ENCODE results near the gene CBY1.

CBY1 gene

GRCh38 chr22:38704654-38705234, 48.3 kb downstream of the CBY1 start:
- peak; percentile 13 for DNase-seq

DNA sequence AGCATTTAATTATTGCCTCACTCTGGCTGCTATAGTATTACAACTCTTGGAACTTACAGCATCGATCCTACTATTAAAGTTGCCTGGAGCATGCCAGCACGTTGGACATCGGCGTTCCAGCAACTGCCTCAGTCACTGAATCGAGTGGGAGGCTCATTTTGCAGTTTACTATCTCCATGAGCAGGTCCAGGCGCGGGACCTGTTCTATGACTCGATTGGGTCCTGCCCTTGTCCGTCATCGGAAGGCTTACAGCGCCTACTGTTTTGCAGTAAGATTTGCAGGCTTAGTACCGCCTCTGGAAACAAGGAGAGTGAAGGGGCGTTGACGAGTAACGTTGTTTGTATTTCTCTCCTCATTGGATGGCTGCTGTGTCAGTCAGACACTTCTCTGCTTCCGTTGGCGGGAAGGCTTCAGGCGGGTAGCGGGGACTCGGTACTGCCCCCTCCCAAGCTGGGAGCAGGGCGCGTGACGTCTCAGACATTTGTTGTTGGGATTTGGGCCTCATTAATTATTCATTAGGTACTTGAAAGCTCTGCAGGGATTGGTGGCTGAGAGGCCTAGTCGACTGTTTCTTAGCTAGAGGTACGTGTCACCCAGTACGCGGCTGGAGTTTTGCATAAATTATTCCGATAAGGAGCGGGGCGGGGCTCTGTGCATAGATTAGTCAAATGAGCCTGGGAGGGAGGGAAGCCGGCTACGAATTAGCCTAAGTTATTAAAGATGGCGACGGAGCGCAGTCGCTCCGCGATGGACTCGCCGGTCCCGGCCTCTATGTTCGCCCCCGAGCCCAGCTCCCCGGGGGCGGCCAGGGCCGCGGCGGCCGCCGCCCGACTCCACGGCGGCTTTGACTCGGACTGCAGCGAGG, 49.0 kb downstream of the CBY1 start, which contains the start of gene GTPBP1:
Gene GTPBP1 (plus strand): TSS at position 710 of the 866 bp plus-strand sequence. CDS start 12 bp downstream, at position 722.
- DNase-seq: peak; percentile 100

DNA sequence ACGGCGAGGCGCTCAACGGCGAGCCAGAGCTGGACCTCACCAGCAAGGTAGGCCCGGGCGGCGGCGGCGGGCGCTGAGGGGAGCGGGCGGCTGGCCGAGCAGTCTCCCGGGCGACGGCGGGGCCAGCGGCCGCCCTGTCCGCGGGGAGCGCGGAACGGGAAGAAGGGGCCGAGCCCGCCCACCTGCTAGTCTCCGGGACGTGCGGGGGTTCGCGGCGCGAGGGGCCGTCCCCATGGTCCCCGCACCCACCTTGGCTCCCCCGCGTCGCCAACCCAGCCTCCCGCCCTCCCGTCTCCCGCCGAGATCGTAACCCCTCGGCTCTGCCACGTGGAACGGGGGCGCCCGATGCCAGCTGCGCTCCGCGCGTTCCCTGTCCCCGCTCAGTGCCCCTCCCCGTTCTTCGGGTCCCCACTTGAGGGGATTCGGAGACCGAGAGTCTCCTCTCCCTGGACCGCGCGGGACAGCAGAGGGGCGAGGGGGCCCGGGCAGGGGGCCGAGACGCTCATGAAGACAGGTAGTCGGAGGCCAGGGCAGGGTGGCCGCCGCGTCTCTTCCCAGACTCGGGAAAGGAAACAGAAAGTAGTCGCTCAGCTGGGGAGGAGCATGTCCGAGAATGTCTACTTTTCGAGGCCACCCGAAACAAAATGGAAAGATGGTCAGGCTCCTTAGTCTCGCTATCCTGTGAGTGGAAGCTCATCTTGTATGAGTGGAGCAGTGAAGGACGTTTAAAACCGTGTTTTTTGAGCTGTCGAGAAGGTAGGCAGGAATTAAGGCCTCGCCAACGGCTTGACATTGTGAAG, 49.9 kb downstream of the CBY1 start:
- DNase-seq: peak; percentile 71

DNA sequence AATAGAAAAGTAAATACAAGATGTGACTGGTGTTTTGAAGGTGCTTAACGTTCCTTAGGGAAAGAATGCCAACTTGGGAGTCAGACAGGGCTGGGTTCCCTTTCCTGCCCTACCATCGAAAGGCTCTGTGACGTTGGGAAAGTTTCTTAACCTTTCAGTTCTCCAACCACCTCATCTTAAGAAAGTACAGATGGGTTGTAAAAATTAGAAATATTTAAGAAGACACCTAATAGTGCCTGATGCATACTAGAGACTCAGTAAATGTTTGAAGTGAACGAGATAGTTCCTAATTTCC, 50.4 kb downstream of the CBY1 start:
- DNase-seq: peak; percentile 48

- DNase-seq: peak; percentile 46
Measured at GRCh38 chr22:38707346-38707745, 50.9 kb downstream of the CBY1 start.

DNA sequence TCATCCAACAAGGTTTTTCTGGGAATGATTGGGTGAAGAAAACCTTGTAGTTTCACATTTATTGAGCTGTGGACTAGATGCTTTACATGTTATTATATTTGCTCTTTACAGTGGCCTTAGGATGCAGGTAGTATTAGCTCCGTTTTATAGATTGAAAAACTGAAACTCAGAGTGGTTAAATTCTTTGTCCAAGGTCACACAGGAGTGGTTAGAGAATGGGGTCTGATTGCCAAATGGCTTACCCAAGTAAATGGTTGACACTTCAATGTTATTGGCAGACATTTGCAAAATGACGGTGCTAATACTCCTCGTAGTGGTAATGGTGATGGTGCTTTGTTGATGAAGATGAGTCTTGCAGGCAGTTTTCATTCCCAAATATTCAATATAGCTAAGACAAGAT, 51.5 kb downstream of the CBY1 start:
- no peak for DNase-seq

DNA sequence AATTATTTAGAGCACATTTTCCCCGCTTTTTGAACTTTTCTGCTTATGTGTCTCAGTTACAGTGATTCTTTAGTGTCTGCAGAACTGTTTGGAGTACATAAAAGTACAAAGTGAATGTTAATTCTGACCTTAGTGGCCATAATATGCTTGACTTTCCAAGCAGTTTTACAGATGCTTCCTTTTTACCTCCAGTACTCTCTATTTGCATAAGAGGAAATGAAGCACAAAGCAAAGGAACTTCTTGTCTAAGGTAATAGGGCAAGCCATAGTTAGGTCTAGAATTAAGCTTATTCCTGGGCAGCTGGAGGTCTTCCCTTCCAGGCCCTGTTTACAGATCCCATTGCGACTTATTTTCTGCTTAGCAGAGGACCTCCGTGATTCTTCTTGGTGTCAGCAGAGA, 52.9 kb downstream of the CBY1 start:
- no peak for DNase-seq

GRCh38 chr22:38710351-38710750, 53.9 kb downstream of the CBY1 start:
- no peak for DNase-seq

GRCh38 chr22:38710866-38711265, 54.4 kb downstream of the CBY1 start:
- no peak for DNase-seq

DNA sequence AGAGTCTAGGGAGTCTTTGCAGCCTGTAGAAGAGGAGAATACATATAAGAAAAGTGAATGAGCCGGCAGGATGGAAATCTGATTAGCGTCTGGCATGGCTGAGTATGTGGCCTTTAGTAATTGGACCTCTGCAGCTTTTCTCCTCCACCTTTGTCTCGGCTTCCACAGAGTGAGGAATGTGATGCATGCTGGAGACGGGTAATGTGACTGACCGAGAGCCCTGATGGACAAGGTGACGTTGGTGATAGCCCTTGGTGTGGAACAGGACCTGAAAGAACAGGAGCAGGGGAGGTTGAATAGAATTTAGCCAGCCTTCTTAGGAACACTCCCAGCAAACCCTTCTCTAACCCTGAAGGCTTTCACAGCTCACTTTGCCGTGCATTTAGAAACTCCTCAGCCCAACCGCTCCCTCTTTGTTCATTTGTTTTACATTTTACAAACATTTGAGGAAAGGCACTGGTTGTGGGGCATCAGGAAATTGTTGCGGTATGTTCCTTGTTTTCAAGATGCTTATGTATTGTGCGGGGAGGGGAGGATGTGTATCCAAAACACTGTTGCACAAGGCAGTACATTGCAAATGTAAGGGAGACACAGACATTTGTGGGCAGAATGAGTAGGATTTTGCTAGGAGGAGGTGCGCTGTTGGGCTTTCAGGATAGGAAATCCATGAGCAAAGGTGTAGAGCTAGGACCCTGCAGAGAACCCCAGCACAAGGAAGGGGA, 56.2 kb downstream of the CBY1 start:
- no peak for DNase-seq

DNA sequence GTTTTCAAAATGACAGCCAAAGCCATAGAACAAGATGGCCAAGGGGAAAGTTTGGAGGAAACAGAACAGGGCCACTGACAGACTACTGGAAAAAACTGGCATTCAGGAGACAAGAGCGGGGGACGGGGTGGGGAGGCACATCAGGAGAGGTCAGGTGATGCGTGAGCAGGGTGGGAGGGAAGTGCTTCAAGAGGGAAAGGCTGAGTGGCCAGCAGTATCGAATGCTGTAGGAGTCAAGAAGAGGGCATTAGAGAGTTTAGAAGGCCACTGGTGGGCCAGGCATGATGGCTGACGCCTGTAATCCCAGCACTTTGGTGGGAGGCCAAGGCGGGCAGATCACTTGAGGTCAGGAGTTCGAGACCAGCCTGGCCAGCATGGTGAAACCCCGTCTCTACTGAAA, 57.5 kb downstream of the CBY1 start:
- no peak for DNase-seq

DNA sequence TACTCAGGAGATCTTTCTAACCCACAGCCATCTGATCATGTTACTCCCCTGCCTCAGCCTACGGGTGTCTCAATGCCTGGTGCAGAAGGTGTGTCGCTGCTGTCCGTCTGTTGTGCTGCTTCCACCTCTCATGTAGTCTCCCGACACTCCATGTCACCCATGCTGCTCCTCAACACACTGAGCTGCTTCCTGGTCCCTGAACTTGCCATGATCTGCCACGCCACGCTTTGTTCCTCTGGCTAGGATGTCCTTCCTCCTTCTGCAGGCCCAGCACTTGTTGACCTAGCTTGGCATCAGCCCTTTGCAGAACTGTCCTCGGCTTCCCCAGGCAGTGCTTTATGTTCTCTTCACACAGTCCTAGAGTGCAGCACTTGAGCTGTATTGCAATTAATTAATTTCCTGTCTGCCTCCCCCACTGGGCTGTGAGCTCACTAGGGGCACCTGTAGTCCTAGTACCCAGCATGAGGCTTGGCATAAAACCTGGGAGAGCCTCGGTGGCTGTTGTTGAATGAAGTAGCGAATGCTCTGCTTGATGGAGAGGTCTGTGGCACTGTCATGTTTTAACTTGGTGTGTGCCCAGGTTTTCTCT, 58.8 kb downstream of the CBY1 start:
- no peak for DNase-seq

GRCh38 chr22:38715852-38716251, 59.4 kb downstream of the CBY1 start:
- no peak for DNase-seq

- DNase-seq: no peak
Measured at GRCh38 chr22:38716271-38716670, 59.8 kb downstream of the CBY1 start.

DNA sequence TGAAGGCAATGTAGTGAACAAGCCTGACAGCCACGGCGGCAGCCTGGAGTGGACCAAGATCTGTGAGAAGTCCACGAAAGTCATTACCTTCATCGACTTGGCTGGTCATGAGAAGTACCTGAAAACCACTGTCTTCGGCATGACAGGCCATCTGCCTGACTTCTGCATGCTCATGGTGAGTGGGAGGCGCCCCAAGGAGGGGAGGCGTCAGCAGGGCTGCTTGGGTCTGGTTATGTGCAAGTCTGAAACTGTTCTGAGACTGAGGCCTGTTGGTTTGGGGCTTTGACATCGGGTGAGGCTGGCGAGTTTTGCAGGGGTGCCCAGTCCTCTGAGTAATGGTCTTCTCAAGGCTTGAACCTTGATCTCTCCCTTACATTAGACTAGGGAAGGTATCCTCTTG, 60.4 kb downstream of the CBY1 start:
- no peak for DNase-seq

- no peak for DNase-seq
Measured at GRCh38 chr22:38717244-38717643, 60.8 kb downstream of the CBY1 start.

DNA sequence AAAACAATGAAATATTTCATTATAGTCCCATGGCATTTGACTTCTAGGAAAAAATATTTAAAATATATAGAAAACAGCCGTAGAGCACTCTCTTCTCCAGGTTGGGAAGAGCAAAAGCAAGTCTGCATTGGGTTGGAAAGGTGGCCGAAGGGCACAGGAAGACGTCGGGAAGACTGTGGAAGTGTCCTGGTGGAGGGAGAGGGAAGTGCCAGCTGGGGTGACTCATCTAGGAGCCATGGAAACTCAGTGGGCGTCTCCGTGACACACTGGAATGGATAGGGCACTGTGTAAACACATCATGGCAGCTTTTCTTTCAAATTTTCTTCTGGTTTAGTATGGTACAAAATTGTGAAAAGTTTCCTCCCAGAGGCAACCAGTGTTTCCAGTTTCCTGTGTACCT, 62.0 kb downstream of the CBY1 start:
- peak; percentile 61 for DNase-seq

- DNase-seq: no peak
Measured at GRCh38 chr22:38719196-38719595, 62.8 kb downstream of the CBY1 start.

GRCh38 chr22:38720350-38720749, 63.9 kb downstream of the CBY1 start:
- no peak for DNase-seq

DNA sequence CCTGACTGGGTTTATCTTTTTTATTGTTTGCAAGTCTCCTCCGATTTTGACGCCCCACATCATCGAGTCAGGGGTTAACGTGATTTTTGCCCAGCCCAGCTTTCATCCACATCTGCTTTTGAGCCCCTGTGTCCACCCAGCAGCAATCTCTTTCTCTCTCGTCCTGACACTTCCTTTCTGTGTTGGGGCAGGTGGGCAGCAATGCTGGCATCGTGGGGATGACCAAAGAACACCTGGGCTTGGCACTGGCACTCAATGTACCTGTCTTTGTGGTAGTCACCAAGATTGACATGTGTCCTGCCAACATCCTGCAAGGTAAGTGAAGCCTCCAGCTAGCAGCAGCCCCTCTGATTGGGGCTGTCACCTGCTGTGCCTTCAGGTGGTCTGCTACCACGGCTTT, 65.1 kb downstream of the CBY1 start:
- DNase-seq: no peak
